Epithelial cell of proximal tubule (primary cell): ENCODE data around the gene CHAF1B. TPM values are rescaled to one million over a fixed set of nuclear protein-coding genes. Genes with fewer than 3 reads are reported as not detected.

Source experiments
- DNase-seq: peaks from one replicate; pipeline ENCODE4 v3.0.0-alpha.2; 2011; ENCODE audit warnings: low read depth
- H3K4me3 ChIP-seq: 2 replicates; pipeline ENCODE4 v1.5.1; 2011; ENCODE audit warnings: low read depth, mild to moderate bottlenecking, low read length
- total RNA-seq: library from RNA; depleted of rRNA; stranded (reverse); fragments of >200 nt; gene quantifications from 2 replicates; pipeline ENCODE4 v1.2.3, GENCODE V29; 2015
- TF ChIP-seq, protein P1 (sequence below): conservative IDR thresholded peaks from 2 replicates; pipeline ENCODE4 v1.5.1; 2012; ENCODE audit warnings: low read depth, mild to moderate bottlenecking, low read length

CHAF1B gene
- total RNA-seq, 1 donor from 2014 or later = 8.5 TPM

DNA sequence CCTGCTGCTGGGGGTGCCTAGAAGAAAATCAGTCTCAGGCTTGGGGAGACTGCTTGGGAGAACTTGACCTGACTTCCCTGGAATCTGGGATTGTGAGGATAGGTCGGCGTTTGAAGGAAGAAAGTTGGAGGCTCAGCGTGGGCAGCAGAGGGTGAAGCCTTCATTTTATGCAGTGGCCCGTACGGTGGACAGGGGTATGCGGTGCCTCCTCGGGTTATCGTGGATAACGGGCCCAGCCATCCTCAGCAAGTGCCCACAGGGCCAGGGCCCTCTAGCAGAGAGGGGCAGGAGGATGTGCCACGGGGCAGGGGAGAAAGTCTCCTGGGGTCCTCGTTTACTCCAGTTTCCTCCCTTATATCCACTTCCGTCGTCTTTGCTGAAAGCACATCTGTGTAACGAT lies 34.0 kb downstream of the CHAF1B start:
- TF ChIP-seq, protein P1, sequence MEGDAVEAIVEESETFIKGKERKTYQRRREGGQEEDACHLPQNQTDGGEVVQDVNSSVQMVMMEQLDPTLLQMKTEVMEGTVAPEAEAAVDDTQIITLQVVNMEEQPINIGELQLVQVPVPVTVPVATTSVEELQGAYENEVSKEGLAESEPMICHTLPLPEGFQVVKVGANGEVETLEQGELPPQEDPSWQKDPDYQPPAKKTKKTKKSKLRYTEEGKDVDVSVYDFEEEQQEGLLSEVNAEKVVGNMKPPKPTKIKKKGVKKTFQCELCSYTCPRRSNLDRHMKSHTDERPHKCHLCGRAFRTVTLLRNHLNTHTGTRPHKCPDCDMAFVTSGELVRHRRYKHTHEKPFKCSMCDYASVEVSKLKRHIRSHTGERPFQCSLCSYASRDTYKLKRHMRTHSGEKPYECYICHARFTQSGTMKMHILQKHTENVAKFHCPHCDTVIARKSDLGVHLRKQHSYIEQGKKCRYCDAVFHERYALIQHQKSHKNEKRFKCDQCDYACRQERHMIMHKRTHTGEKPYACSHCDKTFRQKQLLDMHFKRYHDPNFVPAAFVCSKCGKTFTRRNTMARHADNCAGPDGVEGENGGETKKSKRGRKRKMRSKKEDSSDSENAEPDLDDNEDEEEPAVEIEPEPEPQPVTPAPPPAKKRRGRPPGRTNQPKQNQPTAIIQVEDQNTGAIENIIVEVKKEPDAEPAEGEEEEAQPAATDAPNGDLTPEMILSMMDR = no peak
- no peak for DNase-seq
- no peak overlapping the region for H3K4me3 ChIP-seq

DNA sequence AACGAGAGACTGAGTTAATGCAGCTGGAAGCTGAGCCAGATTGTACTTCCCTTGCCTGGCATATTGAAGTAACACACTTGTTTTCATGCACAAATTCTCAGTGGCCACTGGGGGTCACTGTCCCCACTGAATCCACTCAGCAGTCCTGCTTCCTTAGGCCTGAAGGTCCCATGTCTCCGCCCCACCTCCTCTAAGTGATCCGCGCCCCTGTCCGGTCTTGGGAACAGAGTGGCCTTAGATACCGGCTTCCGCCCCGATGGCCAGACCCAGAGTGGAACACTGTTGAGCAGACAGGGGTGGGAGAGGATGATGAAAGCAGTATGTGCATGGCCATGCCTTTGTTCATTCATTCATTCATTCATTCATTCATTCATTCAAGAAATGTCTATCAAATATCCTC lies 34.8 kb downstream of the CHAF1B start:
- H3K4me3 ChIP-seq = peak overlapping the region; percentile 14
- no peak for DNase-seq
- TF ChIP-seq, protein P1 = peak; percentile 84

DNA sequence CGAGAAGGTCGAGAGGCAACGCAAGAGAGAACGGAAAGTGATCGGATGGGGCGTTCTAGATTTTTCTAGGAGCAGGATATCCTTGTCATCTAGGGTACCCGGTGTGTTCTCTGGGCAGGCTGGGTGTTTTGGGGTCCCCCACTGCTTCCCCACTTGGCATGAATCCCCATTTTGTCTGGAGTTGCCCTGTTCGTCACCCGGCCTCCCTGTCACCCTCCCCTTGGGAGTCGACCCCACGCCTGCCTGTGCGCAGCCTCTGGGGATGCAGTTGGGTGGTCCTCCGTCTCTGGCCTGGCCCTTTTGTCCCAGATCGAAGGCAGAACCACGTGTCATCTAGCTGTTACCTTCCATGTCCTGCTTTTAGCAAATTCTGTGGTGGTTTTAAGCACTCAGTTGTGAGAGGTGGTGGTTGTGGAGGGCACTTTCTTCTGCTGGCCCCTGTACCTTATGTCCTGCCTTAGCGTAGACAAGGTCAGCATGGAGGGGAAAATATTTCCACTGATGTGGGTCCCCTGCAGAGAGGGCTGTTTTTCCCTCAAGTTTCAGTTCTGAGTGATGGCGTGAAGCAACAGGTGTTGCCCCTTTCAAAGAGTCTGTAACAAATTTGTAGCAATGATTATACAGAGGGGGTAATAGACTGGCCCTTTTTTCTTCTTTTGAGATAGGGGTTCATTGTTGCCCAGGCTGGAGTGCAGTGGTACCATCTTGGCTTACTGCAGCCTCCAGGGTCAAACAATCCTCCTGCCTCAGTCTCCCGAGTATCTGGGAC lies 35.6 kb downstream of the CHAF1B start:
- no peak for DNase-seq
- TF ChIP-seq, protein P1 = no peak
- H3K4me3 ChIP-seq = no peak overlapping the region

DNA sequence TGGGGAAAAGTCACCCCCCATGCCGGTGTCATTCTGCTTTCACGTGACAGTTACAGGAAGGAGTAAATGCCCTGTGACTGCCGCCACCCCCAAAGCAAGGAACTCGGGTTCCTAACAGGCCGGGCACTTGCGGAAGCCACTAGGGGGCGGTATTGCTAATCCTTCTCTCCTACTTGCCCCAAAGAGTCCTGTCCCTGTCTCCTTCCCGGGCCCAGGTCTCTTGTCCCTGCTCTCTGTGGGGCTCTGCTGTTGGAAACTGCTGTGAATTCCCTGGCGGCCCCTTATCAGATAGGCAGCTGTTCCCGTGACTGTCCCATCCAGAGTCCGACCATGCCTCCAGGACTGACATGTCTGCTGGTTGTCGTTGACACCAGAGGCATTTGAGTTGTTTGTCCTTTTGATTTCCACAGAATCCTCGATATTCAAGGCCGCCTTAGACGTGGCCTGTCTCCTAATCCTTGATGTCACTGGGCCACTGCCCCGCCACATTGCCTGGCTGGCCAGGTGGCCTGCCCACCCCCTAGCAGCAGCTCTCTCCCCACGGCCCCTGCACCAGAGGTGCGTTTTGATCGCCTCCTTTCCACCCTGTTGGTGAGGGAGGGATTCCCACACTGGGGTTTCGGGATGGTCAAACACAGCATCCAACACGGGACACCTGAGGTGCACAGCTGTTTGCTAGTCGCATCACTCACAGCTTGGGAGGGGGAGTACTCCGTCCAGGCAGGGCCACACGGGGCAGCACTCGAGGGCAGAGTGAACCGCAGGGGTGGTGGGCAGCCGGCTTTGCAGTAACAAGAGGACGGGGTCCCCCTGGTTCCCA lies 37.3 kb downstream of the CHAF1B start:
- DNase-seq = no peak
- H3K4me3 ChIP-seq = no peak overlapping the region
- TF ChIP-seq, protein P1 = peak; percentile 93

DNA sequence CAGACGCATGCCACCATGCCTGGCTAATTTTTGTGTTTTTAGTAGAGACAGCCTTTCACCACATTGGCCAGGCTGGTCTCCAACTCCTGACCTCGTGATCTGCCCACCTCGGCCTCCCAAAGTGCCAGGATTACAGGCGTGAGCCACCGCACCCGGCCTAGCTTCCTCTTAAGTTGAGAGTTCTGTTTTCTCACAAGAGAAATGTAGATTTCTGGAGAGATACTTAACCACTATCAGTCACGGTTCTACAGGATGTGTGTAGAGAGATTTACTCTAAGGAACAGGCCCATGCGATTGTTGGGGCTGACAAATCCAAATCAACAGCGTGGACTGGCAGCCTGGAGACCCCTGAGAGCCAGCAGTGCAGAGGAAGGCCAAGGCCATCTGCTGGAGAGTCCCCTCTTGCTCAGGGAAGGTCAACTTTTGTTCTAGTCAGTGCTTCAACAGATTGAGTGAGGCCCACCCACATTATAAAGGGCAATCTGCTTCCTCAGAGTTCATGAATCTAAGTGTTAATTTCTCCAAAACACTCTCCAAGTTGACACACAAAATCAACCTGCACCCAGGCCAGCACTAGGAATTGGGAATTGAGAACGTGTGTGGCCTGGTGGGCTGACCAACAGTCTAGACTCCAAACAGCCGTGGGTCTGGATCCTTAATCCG lies 38.7 kb downstream of the CHAF1B start:
- no peak for DNase-seq
- TF ChIP-seq, protein P1 = no peak
- H3K4me3 ChIP-seq = no peak overlapping the region

DNA sequence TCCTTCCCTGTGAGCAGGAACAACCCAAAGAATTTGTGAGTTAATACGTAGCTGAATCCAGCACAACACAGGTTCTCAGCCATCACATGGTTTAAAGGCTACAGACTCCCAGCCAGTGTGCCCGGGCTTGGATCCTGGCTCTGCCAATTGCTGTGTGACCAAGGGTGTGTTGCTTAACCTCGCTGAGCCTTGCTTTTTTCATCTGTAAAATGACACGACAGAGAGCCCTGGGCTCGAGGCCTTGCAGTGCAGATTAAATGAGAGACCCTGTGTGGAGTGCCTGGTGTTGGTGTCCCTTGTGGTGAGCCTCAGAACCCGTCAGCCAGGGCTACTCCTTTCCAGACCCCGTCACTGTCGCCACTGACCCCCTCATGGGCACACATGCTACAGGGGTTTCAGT lies 39.4 kb downstream of the CHAF1B start:
- DNase-seq = no peak
- H3K4me3 ChIP-seq = no peak overlapping the region
- TF ChIP-seq, protein P1 = no peak
